ENCODE data around the gene FBXO42. TPM values are rescaled to one million over a fixed set of nuclear protein-coding genes. Genes with fewer than 3 reads are reported as not detected.

The FBXO42 gene
- total RNA-seq, result 10 to 100 TPM; 21.0 to 30.3 (median 23.0) TPM

DNA sequence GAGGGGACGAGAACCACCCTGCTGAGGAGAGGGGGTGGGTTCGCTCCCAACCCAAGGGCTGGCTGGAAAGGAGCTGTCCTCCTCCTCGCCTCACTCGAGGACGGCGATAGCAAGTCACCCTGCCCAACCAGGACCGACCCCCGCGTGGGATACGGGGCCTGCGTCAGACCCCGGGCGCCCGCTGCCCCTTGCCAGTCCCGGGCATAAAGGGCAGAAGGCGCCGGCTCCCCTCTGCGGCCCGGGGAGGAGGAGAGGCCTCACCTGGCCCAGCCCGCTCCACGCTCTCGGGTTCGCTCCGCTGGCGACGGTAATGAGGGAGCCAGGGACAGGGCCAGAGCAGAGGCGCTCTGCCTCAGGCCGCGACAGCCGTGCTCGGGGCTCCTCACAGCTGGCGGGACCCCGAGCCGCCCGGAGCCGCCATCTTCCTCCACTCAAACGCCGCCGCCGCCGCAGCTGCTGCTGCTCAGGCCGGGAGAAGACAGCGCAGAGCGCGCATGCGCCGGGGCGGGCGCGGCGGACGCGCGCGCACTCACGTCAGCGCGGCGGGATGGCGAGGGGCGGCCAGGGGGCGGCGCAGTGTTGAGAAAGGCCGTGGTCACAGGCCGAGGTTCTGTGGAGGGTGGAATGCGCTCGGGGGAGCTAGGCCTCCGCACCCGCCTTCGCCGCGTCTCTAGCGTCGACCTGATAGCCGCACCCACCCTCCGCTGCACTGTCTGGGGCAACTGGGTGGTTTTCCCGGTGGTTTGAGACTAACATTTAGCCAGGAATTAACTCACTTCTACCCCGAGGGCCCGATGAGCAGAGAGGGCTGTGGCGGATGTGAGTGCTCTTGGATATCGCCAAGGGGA, at the start of gene FBXO42:
FBXO42 (minus strand) TSS at position 487 of the 848 bp plus-strand sequence. CDS start 37,062 bp downstream, outside the sequence.
- intact Hi-C loops (cut with DNase I; ENCODE audit: low total_unique reads), result loop anchor here (10.0 kb wide), 1 partner anchor 107 kb away; no protein-coding TSS in a partner anchor
- Histone ChIP-seq H3K4me1 (peaks cover 0 to 7% of the 10 kb centered on the region in 2 donors), H3K9me3 (no peaks in the 10 kb centered on the region), H3K4me3 (peak within 1 kb of the TSS; percentile 86 to 95), H3K36me3 (no peaks in the 10 kb centered on the region), H3K27me3 (no peaks in the 10 kb centered on the region), H3K27ac (peak within 1 kb of the TSS; percentile 93)
- DNase-seq, result peak; percentile 89 to 93
- peak; percentile 97 to 98 for TF ChIP-seq POLR2A (IDR thresholded peaks at IDR 0.05)
- TF ChIP-seq, protein P1, sequence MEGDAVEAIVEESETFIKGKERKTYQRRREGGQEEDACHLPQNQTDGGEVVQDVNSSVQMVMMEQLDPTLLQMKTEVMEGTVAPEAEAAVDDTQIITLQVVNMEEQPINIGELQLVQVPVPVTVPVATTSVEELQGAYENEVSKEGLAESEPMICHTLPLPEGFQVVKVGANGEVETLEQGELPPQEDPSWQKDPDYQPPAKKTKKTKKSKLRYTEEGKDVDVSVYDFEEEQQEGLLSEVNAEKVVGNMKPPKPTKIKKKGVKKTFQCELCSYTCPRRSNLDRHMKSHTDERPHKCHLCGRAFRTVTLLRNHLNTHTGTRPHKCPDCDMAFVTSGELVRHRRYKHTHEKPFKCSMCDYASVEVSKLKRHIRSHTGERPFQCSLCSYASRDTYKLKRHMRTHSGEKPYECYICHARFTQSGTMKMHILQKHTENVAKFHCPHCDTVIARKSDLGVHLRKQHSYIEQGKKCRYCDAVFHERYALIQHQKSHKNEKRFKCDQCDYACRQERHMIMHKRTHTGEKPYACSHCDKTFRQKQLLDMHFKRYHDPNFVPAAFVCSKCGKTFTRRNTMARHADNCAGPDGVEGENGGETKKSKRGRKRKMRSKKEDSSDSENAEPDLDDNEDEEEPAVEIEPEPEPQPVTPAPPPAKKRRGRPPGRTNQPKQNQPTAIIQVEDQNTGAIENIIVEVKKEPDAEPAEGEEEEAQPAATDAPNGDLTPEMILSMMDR (IDR thresholded peaks at IDR 0.05), result peak; percentile 10 to 74 (median 62)

DNA sequence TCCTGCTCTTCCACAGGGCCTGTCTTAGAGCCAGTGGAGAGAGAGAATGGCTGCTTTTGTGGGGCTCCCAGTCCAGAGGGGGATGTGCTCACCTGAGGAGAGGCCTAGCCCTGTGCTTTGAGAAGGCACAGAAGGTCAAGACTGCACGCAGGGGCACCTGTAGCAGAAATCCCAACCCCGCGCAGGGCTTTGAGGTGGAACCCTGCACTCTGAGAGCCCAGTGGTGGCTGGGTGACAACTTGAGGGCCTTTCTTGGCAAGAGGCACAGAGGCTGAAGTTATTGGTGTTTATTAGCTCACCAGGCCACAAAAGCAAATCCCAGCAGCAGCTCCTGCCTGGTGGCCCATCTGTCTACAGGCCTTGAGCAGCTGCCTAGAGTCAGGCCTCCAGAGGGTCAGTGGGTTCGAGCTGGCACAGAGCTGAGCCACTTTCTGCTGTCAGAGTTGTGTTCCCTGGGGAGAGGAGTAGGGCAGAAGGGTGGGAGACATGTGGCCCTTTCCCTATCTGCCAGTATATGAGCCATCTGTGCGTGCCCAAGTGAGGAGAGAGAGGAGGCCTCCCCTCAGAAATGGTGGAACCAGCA, 46.2 kb upstream of the FBXO42 start:
- Histone ChIP-seq H3K27ac (no peak overlapping the region), H3K4me1 (peaks cover 0 to 5% of the 10 kb centered on the region in 2 donors), H3K36me3 (no peaks in the 10 kb centered on the region), H3K27me3 (no peaks in the 10 kb centered on the region), H3K9me3 (no peaks in the 10 kb centered on the region), H3K4me3 (no peak overlapping the region)
- no peak for TF ChIP-seq POLR2A (IDR thresholded peaks at IDR 0.05)
- TF ChIP-seq, protein P1 (IDR thresholded peaks at IDR 0.05), result no peak
- DNase-seq, result no peak
- intact Hi-C loops (cut with DNase I; ENCODE audit: low total_unique reads), result no loop called here

DNA sequence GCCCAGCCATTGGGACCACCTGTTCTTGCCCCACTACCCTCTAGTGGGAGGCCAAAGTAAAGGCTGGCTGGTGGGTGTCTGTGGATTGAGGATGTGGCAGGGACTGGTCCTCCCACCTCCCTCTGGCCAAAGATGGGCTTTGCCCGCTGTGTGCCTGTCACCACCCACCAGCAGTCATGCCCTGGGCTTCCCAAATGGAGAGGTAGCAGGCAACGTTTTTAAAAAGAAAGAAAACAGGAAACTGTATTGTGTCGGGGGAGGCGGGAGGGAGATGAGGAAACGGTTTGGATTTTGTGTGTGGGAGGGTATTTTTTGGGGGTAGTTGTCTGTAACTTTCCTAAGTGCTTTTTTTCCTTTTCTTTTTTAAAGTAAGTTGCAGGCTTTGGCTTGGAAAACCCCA, 44.8 kb upstream of the FBXO42 start:
- TF ChIP-seq POLR2A (IDR thresholded peaks at IDR 0.05), result no peak
- TF ChIP-seq, protein P1 (IDR thresholded peaks at IDR 0.05), result no peak
- H3K9me3 ChIP-seq, result no peaks in the 10 kb centered on the region
- peaks cover 2 to 11% of the 10 kb centered on the region in 2 donors for H3K4me1 ChIP-seq
- no peaks in the 10 kb centered on the region for H3K27me3 ChIP-seq
- H3K4me3 ChIP-seq, result no peak overlapping the region
- H3K27ac ChIP-seq, result peak overlapping the region in 1 of 2 donors; percentile 28
- no peak for DNase-seq
- intact Hi-C loops (cut with DNase I; ENCODE audit: low total_unique reads), result no loop called here
- no peaks in the 10 kb centered on the region for H3K36me3 ChIP-seq

DNA sequence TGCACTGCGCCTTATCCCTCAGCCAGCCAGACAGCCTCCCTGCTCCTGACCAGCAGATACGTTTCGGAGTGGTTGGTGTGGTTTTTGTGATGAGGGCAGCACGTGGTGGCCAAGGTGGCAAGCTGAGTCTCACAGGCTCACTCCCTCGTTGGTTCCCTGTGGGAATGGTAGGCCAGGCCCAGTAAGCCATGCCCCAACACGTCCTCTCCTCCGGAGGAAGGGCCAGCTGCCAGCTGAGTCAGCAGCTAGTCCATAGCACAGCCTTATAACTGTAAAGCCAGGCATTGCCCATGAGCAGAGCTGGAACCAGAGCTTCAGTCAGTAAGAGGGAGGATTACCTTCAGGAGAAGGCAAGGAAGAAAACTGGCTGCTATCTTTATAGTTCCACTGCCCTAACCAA, 44.3 kb upstream of the FBXO42 start:
- no peaks in the 10 kb centered on the region for H3K27me3 ChIP-seq
- no peaks in the 10 kb centered on the region for H3K9me3 ChIP-seq
- no peak for TF ChIP-seq POLR2A (IDR thresholded peaks at IDR 0.05)
- TF ChIP-seq, protein P1 (IDR thresholded peaks at IDR 0.05), result no peak
- no peak overlapping the region for H3K4me3 ChIP-seq
- H3K4me1 ChIP-seq, result peaks cover 5 to 14% of the 10 kb centered on the region in 2 donors
- peak overlapping the region in 1 of 2 donors; percentile 28 for H3K27ac ChIP-seq
- no peaks in the 10 kb centered on the region for H3K36me3 ChIP-seq
- intact Hi-C loops (cut with DNase I; ENCODE audit: low total_unique reads), result no loop called here
- peak; percentile 27 to 34 for DNase-seq

DNA sequence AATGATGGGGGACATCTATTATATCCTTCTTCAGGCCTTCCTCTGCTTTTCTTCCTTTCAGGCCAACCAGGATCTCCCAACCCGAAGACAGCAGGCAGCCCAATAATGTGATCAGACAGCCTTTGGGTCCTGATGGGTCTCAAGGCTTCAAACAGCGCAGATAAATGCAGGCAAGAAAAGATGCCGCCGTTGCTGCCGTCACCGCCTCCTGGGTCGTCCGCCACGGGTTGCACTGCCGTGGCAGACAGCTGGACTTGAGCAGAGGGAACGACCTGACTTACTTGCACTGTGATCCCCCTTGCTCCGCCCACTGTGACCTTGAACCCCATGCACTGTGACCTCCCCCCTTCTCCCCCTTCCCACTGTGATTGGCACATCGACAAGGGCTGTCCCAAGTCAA, 42.7 kb upstream of the FBXO42 start:
- intact Hi-C loops (cut with DNase I; ENCODE audit: low total_unique reads), result no loop called here
- no peaks in the 10 kb centered on the region for H3K27me3 ChIP-seq
- no peaks in the 10 kb centered on the region for H3K36me3 ChIP-seq
- H3K4me1 ChIP-seq, result peaks cover 5 to 14% of the 10 kb centered on the region in 2 donors
- no peaks in the 10 kb centered on the region for H3K9me3 ChIP-seq
- no peak overlapping the region for H3K27ac ChIP-seq
- no peak overlapping the region for H3K4me3 ChIP-seq
- no peak for DNase-seq
- TF ChIP-seq POLR2A (IDR thresholded peaks at IDR 0.05), result no peak
- TF ChIP-seq, protein P1 (IDR thresholded peaks at IDR 0.05), result no peak
